Measurements from ENCODE around the gene VPS4B.
"Not testable (repeated sequence)": the region's sequence is repeated elsewhere in the genome, so short reads cannot be mapped to it uniquely, and the experiment has no call there.

The VPS4B gene

DNA sequence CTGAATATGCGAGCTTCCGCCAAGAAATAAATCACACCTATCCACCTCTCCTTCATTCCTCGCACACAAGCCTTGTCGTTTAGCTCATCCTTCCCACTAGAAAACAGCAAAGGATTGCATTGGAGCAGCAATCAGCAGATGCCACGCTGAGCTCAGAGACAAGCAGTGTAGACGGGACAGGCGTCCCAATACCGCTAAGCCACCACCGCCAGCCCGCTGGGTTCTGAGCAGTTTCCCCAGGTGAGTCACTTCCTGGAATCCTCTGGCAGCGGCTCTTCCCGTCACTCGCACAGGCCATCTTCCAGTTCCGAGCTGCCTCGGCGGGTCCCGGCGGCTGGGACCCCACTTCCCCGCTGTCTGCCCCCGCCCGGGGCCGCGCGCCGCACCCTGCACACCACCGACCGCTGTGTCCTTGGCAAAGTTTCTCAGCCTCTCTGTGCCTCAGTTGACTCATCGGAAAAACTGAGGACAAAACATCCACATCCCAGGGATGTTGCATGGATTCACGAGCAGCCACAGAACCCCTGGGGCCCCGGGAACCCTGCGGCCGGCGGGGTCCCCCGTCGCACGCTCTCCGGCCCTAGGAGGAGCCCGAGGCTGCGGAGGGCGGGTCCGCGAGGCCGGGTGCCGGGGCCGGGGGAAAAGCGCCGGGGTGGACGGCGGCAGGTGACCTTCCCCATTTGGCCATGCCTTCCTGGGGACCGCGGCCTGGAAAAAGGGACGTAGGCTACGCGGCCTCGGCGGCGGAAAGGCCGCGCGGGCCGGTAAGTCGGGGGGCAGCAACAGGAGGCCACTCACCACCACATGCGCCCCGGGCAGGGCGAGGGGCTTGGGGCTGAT, 55.8 kb downstream of the VPS4B start:
- peak overlapping the region; percentile 52 for H3K27ac ChIP-seq
- no peaks in the 10 kb centered on the region for H3K36me3 ChIP-seq
- peak overlapping the region; percentile 87 to 88 for H3K4me3 ChIP-seq (ENCODE audit: low read depth in 1 of 2, low read length in 1 of 2)
- no peaks in the 10 kb centered on the region for H3K9me3 ChIP-seq
- H3K4me1 ChIP-seq (ENCODE audit: control insufficient read depth in 1 of 2, insufficient read depth in 1 of 2, low read depth in 1 of 2, low read length in 1 of 2): peaks cover 16 to 18% of the 10 kb centered on the region in 2 experiments
- TF ChIP-seq, protein P1, sequence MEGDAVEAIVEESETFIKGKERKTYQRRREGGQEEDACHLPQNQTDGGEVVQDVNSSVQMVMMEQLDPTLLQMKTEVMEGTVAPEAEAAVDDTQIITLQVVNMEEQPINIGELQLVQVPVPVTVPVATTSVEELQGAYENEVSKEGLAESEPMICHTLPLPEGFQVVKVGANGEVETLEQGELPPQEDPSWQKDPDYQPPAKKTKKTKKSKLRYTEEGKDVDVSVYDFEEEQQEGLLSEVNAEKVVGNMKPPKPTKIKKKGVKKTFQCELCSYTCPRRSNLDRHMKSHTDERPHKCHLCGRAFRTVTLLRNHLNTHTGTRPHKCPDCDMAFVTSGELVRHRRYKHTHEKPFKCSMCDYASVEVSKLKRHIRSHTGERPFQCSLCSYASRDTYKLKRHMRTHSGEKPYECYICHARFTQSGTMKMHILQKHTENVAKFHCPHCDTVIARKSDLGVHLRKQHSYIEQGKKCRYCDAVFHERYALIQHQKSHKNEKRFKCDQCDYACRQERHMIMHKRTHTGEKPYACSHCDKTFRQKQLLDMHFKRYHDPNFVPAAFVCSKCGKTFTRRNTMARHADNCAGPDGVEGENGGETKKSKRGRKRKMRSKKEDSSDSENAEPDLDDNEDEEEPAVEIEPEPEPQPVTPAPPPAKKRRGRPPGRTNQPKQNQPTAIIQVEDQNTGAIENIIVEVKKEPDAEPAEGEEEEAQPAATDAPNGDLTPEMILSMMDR (IDR thresholded peaks at IDR 0.05): no peak
- peaks cover 31% of the 10 kb centered on the region for H3K27me3 ChIP-seq

- Histone ChIP-seq H3K9me3 (no peaks in the 10 kb centered on the region), H3K4me1 (ENCODE audit: control insufficient read depth in 1 of 2, insufficient read depth in 1 of 2, low read depth in 1 of 2, low read length in 1 of 2) (peaks cover 16 to 18% of the 10 kb centered on the region in 2 experiments), H3K4me3 (ENCODE audit: low read depth in 1 of 2, low read length in 1 of 2) (peak overlapping the region; percentile 87 to 88), H3K27me3 (peaks cover 31% of the 10 kb centered on the region), H3K36me3 (no peaks in the 10 kb centered on the region), H3K27ac (no peak overlapping the region)
- TF ChIP-seq, protein P1 (IDR thresholded peaks at IDR 0.05): no peak
Observed at GRCh38 chr18:63365876-63366212, 56.4 kb downstream of the VPS4B start.

- Histone ChIP-seq H3K4me3 (ENCODE audit: low read depth in 1 of 2, low read length in 1 of 2) (no peak overlapping the region), H3K4me1 (ENCODE audit: control insufficient read depth in 1 of 2, insufficient read depth in 1 of 2, low read depth in 1 of 2, low read length in 1 of 2) (peaks cover 16 to 18% of the 10 kb centered on the region in 2 experiments), H3K27ac (no peak overlapping the region)
Observed at GRCh38 chr18:63363951-63364350, 58.3 kb downstream of the VPS4B start.

DNA sequence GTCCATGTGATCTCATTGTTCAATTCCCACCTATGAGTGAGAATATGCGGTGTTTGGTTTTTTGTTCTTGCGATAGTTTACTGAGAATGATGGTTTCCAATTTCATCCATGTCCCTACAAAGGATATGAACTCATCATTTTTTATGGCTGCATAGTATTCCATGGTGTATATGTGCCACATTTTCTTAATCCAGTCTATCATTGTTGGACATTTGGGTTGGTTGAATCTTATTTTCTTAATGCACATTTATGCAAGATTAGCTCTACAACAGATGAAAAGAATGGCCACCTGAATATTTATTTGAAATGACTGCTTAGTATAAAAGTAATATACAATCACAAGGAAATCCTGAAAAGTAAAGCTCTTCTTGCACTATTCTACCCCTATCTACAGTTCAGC, 58.9 kb downstream of the VPS4B start:
- not testable (repeated sequence) for H3K9me3 ChIP-seq; H3K4me3 ChIP-seq (ENCODE audit: low read depth in 1 of 2, low read length in 1 of 2); H3K27ac ChIP-seq; H3K36me3 ChIP-seq
- Histone ChIP-seq H3K27me3 (peaks cover 30% of the 10 kb centered on the region), H3K4me1 (ENCODE audit: control insufficient read depth in 1 of 2, insufficient read depth in 1 of 2, low read depth in 1 of 2, low read length in 1 of 2) (peaks cover 16 to 18% of the 10 kb centered on the region in 2 experiments)

More at GRCh38 chr18:63363951-63364350, 58.3 kb downstream of the VPS4B start:
- TF ChIP-seq, protein P1 (IDR thresholded peaks at IDR 0.05): no peak
- peaks cover 31% of the 10 kb centered on the region for H3K27me3 ChIP-seq
- no peaks in the 10 kb centered on the region for H3K36me3 ChIP-seq
- H3K9me3 ChIP-seq: no peaks in the 10 kb centered on the region

GRCh38 chr18:63356272-63356896, 65.9 kb downstream of the VPS4B start:
- no peak overlapping the region for H3K4me3 ChIP-seq (ENCODE audit: low read depth in 1 of 2, low read length in 1 of 2)
- no peaks in the 10 kb centered on the region for H3K36me3 ChIP-seq
- H3K4me1 ChIP-seq (ENCODE audit: control insufficient read depth in 1 of 2, insufficient read depth in 1 of 2, low read depth in 1 of 2, low read length in 1 of 2): no peaks in the 10 kb centered on the region

More at GRCh38 chr18:63356272-63356896, 65.9 kb downstream of the VPS4B start:
- Histone ChIP-seq H3K27ac (no peak overlapping the region), H3K27me3 (no peaks in the 10 kb centered on the region), H3K9me3 (no peaks in the 10 kb centered on the region)
- TF ChIP-seq, protein P1 (IDR thresholded peaks at IDR 0.05): no peak
